K562 (cell line): ENCODE data around the gene LAPTM5. TPM values are rescaled to one million over a fixed set of nuclear protein-coding genes. Genes with fewer than 3 reads are reported as not detected.

Experiments
- ATAC-seq: fragments of 200-7000 bp; cut with Tn5 transposase; 3 replicates; pipeline ENCODE4 v1.9.1; 2020; ENCODE audit warnings: moderate library complexity
- BruUV-seq: library from RNA; stranded (reverse); fragments of 400-500 nt; replicated peaks from 2 replicates; lab custom pipeline; 2021; lab: Mats Ljungman, UMichigan
- CTCF ChIA-PET: fragments of 300-600 bp; formaldehyde crosslinking; extraction: SDS; loops from one replicate; lab custom pipeline; 2021; ENCODE audit warnings: low intra/inter-chr PET ratio; lab: Yijun Ruan, JAX
- POLR2A ChIA-PET: fragments of 300-600, 350-650 bp; sonication (Branson Sonifier 250); formaldehyde crosslinking; extraction: SDS; loops from one replicate; lab custom pipeline; 2021; ENCODE audit warnings: antibody characterized with exemption, inconsistent platforms; lab: Yijun Ruan, JAX
- DNase-seq, 4 experiments: peaks; one replicate each; pipeline versions ENCODE4 v3.0.0 to v3.0.0-alpha.2; 2011 to 2018; ENCODE audit warnings: low spot score in 3 of 4, mixed read lengths in 3 of 4; ENCODE audit errors: extremely low read depth in 1 of 4
- FAIRE-seq: peaks from 2 replicates; lab custom pipeline; 2011; peaks lifted over from hg19 to GRCh38; lab: Jason Lieb, UNC
- H2AFZ ChIP-seq: 2 replicates; pipeline ENCODE4 v1.6.0; 2011; ENCODE audit warnings: low read depth, low read length, control low read depth, inconsistent platforms
- H3K27ac ChIP-seq: fragments of 200-600 bp; 3 replicates; pipeline ENCODE4 v1.8.0; 2011; ENCODE audit warnings: low read depth, mild to moderate bottlenecking, control low read depth, inconsistent platforms, low read length, moderate library complexity, mixed read lengths; ENCODE audit errors: extremely low read depth
- H3K27me3 ChIP-seq, 2 experiments: fragments of 300-600 bp in 1 of 2; 2 replicates in 1 of 2; 3 replicates in 1 of 2; pipeline versions ENCODE4 v1.6.0 to v1.8.0; 2011; ENCODE audit warnings: inconsistent platforms in 2 of 2, low read length in 2 of 2, mild to moderate bottlenecking in 1 of 2, mixed read lengths in 1 of 2, moderate library complexity in 1 of 2; ENCODE audit not compliant: control insufficient read depth in 2 of 2, insufficient read depth in 2 of 2
- H3K36me3 ChIP-seq: fragments of 300-600 bp; 3 replicates; pipeline ENCODE4 v1.8.0; 2011; ENCODE audit warnings: mild to moderate bottlenecking, low read length, inconsistent platforms; ENCODE audit not compliant: control insufficient read depth, insufficient read depth
- H3K4me1 ChIP-seq, 2 experiments: fragments of 200-600 bp in 1 of 2; replicated peaks in 1 of 2; 2 replicates in 1 of 2; 3 replicates in 1 of 2; pipeline versions ENCODE4 v1.5.1 to v1.8.0; 2011; ENCODE audit warnings: inconsistent platforms in 2 of 2, low read length in 2 of 2, mild to moderate bottlenecking in 1 of 2, mixed read lengths in 1 of 2, moderate library complexity in 1 of 2; ENCODE audit not compliant: control insufficient read depth in 2 of 2, insufficient read depth in 2 of 2
- H3K4me2 ChIP-seq: 2 replicates; pipeline ENCODE4 v1.6.1; 2011; ENCODE audit warnings: low read length, control low read depth, inconsistent platforms, mixed read lengths; ENCODE audit not compliant: insufficient read depth
- H3K4me3 ChIP-seq: fragments of 200-600 bp; sonication (generic), shearing (Covaris generic); 2 replicates; pipeline ENCODE4 v1.5.1; 2016; ENCODE audit warnings: control low read depth, inconsistent platforms
- H3K79me2 ChIP-seq: fragments of 200-600 bp; 3 replicates; pipeline ENCODE4 v1.8.0; 2011; ENCODE audit warnings: low read length, inconsistent platforms; ENCODE audit not compliant: control insufficient read depth, insufficient read depth
- H3K9ac ChIP-seq, 2 experiments: 2 replicates each; pipeline versions ENCODE4 v1.6.0 to v1.6.1; 2011; ENCODE audit warnings: low read depth in 2 of 2, low read length in 2 of 2, control low read depth in 1 of 2, inconsistent platforms in 1 of 2, mild to moderate bottlenecking in 1 of 2, mixed read lengths in 1 of 2; ENCODE audit not compliant: insufficient read depth in 1 of 2
- H3K9me1 ChIP-seq: one replicate; pipeline ENCODE4 v1.6.0; 2011; ENCODE audit warnings: inconsistent platforms, mild to moderate bottlenecking, low read length, moderate library complexity; ENCODE audit not compliant: control insufficient read depth, insufficient read depth
- H3K9me3 ChIP-seq: replicated peaks from 2 replicates; pipeline ENCODE4 v1.5.1; 2011; ENCODE audit warnings: low read depth, low read length, inconsistent platforms; ENCODE audit not compliant: control insufficient read depth, insufficient read depth
- H4K20me1 ChIP-seq: replicated peaks from 2 replicates; pipeline ENCODE4 v1.6.1; 2011; ENCODE audit warnings: low read length, inconsistent platforms, mixed read lengths; ENCODE audit not compliant: control insufficient read depth, insufficient read depth
- ATF1 ChIP-seq, 2 experiments: fragments of 450-650 bp in 1 of 2; IDR thresholded peaks; 2 replicates each; pipeline ENCODE4 v1.6.1; 2016; ENCODE audit warnings: missing compliant biosample characterization in 1 of 2, missing genetic modification characterization in 1 of 2
- CBX2 ChIP-seq: fragments of 200-600 bp; sonication (generic); IDR thresholded peaks from one replicate; pipeline ENCODE4 v1.6.1; 2012; ENCODE audit warnings: mild to moderate bottlenecking, low read length, inconsistent platforms; ENCODE audit not compliant: insufficient read depth, poor library complexity, severe bottlenecking
- DMBX1 ChIP-seq: fragments of 250-450 bp; sonication (Bioruptor Pico); IDR thresholded peaks from 2 replicates; pipeline ENCODE4 v1.8.0; 2022; ENCODE audit warnings: inconsistent platforms, mild to moderate bottlenecking, moderate library complexity, borderline replicate concordance
- ERF ChIP-seq: fragments of 450-650 bp; formaldehyde crosslinking; IDR thresholded peaks from 2 replicates; pipeline ENCODE4 v1.4.0; 2020; ENCODE audit warnings: mild to moderate bottlenecking, mixed read lengths
- HNRNPLL ChIP-seq: fragments of 200-400 bp; formaldehyde crosslinking; IDR thresholded peaks from 2 replicates; pipeline ENCODE4 v1.6.1; 2017; ENCODE audit warnings: low read length, low read depth, mild to moderate bottlenecking; ENCODE audit not compliant: poor library complexity, severe bottlenecking
- KLF1 ChIP-seq: fragments of 450-650 bp; IDR thresholded peaks from 2 replicates; pipeline ENCODE4 v1.6.1; 2016; ENCODE audit warnings: missing genetic modification characterization, missing compliant biosample characterization
- MEF2A ChIP-seq: IDR thresholded peaks from 2 replicates; pipeline ENCODE4 v1.6.1; 2011; ENCODE audit warnings: low read depth, mild to moderate bottlenecking, low read length, moderate library complexity; ENCODE audit not compliant: control insufficient read depth
- MIER1 ChIP-seq: fragments of 450-650 bp; IDR thresholded peaks from 2 replicates; pipeline ENCODE4 v1.6.1; 2016; ENCODE audit warnings: antibody characterized with exemption, mild to moderate bottlenecking, low read depth
- NBN ChIP-seq: fragments of 450-650 bp; IDR thresholded peaks from 2 replicates; pipeline ENCODE4 v1.6.1; 2016; ENCODE audit warnings: low read depth, mild to moderate bottlenecking
- NR4A1 ChIP-seq, 2 experiments: fragments of 250-450 bp in 1 of 2; fragments of 450-650 bp in 1 of 2; sonication (Bioruptor Pico) in 1 of 2; IDR thresholded peaks; 2 replicates each; pipeline versions ENCODE4 v1.4.0 to v1.6.1; 2016 to 2020; ENCODE audit warnings: mild to moderate bottlenecking in 2 of 2, missing compliant biosample characterization in 1 of 2, missing genetic modification characterization in 1 of 2, moderate library complexity in 1 of 2
- SREBF1 ChIP-seq: fragments of 150-350 bp; IDR thresholded peaks from 2 replicates; pipeline ENCODE4 v1.6.1; 2014; ENCODE audit warnings: antibody characterized with exemption, low read depth, low read length, borderline replicate concordance
- TEAD4 ChIP-seq, 2 experiments: sonication (generic) in 1 of 2; formaldehyde crosslinking in 1 of 2; IDR thresholded peaks; 2 replicates each; pipeline versions ENCODE4 v1.6.1 to v1.8.0; 2012 to 2022; ENCODE audit warnings: borderline replicate concordance in 1 of 2, inconsistent platforms in 1 of 2, low read length in 1 of 2, mild to moderate bottlenecking in 1 of 2, missing genetic modification reagents in 1 of 2
- WGBS: fragments of 100-300 bp; shearing (Covaris generic); methylation state at CpG from one replicate; pipeline ENCODE4 v1.1.6; 2016; ENCODE audit warnings: low coverage, mixed read lengths; ENCODE audit not compliant: insufficient coverage; ENCODE audit errors: missing lambda C conversion rate; 5-methylcytosine and 5-hydroxymethylcytosine counted together
- in situ Hi-C: fragments of 300-500 bp; cut with MboI; formaldehyde crosslinking; loops from 4 replicates; pipeline ENCODE4 v1.15.0; 2018; ENCODE audit warnings: inconsistent platforms, mixed read lengths
- intact Hi-C: fragments of 100-400 bp; cut with micrococcal nuclease; formaldehyde crosslinking; loops from 2 replicates; pipeline ENCODE4 v1.14.2; 2022
- polyA plus RNA-seq, 8 experiments: library from polyadenylated mRNA; depleted of rRNA in 4 of 8; stranded (reverse) in 5 of 8; unstranded in 3 of 8; fragments of >200 nt; fragmentation: Nextera tagmentation in 2 of 8; fragmentation: Illumina TruSeq in 1 of 8; extraction: Ambion mirVana in 2 of 8; extraction: Trizol in 1 of 8; gene quantifications; 2 replicates each; pipeline versions ENCODE4 v1.2.1 to v1.2.3, GENCODE V29; 2011 to 2014; ENCODE audit warnings: inconsistent platforms in 1 of 8, missing spikeins in 1 of 8
- total RNA-seq, 7 experiments: library from RNA; depleted of rRNA in 6 of 7; stranded (reverse); fragments of >200 nt in 6 of 7; fragmentation: Illumina TruSeq in 2 of 7; extraction: Trizol in 2 of 7; gene quantifications; 2 replicates each; pipeline versions ENCODE4 v1.2.1 to v1.2.3, GENCODE V29; 2011 to 2021; ENCODE audit warnings: low replicate concordance in 1 of 7
- TF ChIP-seq, protein P1 (sequence below), 2 experiments: IDR thresholded peaks in 1 of 2; conservative IDR thresholded peaks in 1 of 2; 2 replicates each; pipeline ENCODE4 v1.6.1; 2016; ENCODE audit warnings: low read depth in 2 of 2, mild to moderate bottlenecking in 1 of 2, missing compliant biosample characterization in 1 of 2, missing genetic modification characterization in 1 of 2, moderate library complexity in 1 of 2
- TF ChIP-seq, protein P2 (sequence below): fragments of 250-450 bp; sonication (Bioruptor Pico); IDR thresholded peaks from 2 replicates; pipeline ENCODE4 v1.8.0; 2022; ENCODE audit warnings: moderate library complexity, mild to moderate bottlenecking, inconsistent platforms
- TF ChIP-seq, protein P3 (sequence below): fragments of 450-650 bp; formaldehyde crosslinking; IDR thresholded peaks from 2 replicates; pipeline ENCODE4 v1.4.0; 2020; ENCODE audit warnings: mild to moderate bottlenecking, mixed read lengths

The LAPTM5 gene
- total and polyA plus RNA-seq, 9 of the 15 experiments (the other 6 are each of a cell fraction or from before 2014, with no cell fraction given), result 2.4 to 47.3 (median 20.3) TPM

DNA sequence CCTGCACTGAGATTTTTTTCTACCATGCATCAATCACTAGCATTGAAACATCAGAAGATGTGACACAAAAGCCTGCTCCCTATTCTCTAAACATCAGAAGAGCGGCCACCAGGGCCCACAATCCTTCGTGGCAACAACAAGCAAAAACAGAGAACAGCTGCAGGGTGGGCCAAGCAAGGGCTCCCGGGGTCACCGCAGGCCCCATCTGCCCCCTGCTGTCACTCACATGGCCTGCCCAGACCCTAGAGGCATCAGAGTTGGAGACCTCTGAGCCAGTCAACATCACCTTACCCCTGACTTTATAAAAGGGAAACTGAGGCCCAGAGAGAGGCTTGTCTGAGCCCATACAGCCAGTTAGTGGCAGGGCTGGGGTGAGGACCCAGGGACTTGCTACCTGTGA is 1.8 kb downstream of the LAPTM5 start:
- Histone ChIP-seq H4K20me1 (no peaks in the 10 kb centered on the region), H3K9me3 (no peaks in the 10 kb centered on the region), H3K27ac (no peak overlapping the region), H3K4me1 (peaks cover 55 to 61% of the 10 kb centered on the region in 2 experiments), H3K9ac (peak overlapping the region in 1 of 2 experiments; percentile 70; a peak in 1 of 4 replicates), H3K9me1 (no peaks in the 10 kb centered on the region), H3K4me2 (0 out of 2 replicates have a peak overlapping the region, but pooled peaks have one; percentile 53), H3K36me3 (no peaks in the 10 kb centered on the region), H3K79me2 (peaks cover 21% of the 10 kb centered on the region; the same call in 2 of the 3 replicates), H3K4me3 (no peak overlapping the region), H3K27me3 (no peaks in the 10 kb centered on the region), H2AFZ (no peak overlapping the region)
- CTCF ChIA-PET, result no interaction called here
- intact Hi-C loops (no loop called here), in situ Hi-C loops (no loop called here)
- POLR2A ChIA-PET, result interaction anchor here (0.6 to 4.3 kb wide), 4 partner anchors 10 to 38 kb away, joined by 3 to 22 read pairs (median 3); no protein-coding TSS in a partner anchor
- DNase-seq (no peak), FAIRE-seq (no peak), ATAC-seq (no peak)
- 93% methylated on average over 4 of the region's 4 CpGs for WGBS
- no TSS peak for BruUV-seq
- TF ChIP-seq ERF (CRISPR knock-in tag), result no peak
- TF ChIP-seq MEF2A, result no peak
- TF ChIP-seq CBX2, result no peak
- TF ChIP-seq MIER1, result no peak
- no peak for TF ChIP-seq KLF1 (tag)
- TF ChIP-seq DMBX1 (CRISPR knock-in tag), result no peak
- no peak for TF ChIP-seq ATF1 (CRISPR knock-in tag; IDR thresholded peaks at IDR 0.05)
- TF ChIP-seq ATF1 (tag; IDR thresholded peaks at IDR 0.05), result no peak
- no peak for TF ChIP-seq SREBF1
- no peak for TF ChIP-seq NR4A1 (CRISPR knock-in tag; IDR thresholded peaks at IDR 0.05)
- TF ChIP-seq NR4A1 (tag; IDR thresholded peaks at IDR 0.05), result no peak
- TF ChIP-seq, protein P1, sequence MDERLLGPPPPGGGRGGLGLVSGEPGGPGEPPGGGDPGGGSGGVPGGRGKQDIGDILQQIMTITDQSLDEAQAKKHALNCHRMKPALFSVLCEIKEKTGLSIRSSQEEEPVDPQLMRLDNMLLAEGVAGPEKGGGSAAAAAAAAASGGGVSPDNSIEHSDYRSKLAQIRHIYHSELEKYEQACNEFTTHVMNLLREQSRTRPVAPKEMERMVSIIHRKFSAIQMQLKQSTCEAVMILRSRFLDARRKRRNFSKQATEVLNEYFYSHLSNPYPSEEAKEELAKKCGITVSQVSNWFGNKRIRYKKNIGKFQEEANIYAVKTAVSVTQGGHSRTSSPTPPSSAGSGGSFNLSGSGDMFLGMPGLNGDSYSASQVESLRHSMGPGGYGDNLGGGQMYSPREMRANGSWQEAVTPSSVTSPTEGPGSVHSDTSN (CRISPR knock-in tag; IDR thresholded peaks at IDR 0.05; ENCODE audit: low read depth), result 0 out of 2 replicates have a peak, but pooled peaks have one; percentile 2
- TF ChIP-seq, protein P1 (tag; conservative IDR thresholded peaks at IDR 0.05; ENCODE audit: low read depth), result no peak
- TF ChIP-seq HNRNPLL, result no peak
- TF ChIP-seq, protein P2, sequence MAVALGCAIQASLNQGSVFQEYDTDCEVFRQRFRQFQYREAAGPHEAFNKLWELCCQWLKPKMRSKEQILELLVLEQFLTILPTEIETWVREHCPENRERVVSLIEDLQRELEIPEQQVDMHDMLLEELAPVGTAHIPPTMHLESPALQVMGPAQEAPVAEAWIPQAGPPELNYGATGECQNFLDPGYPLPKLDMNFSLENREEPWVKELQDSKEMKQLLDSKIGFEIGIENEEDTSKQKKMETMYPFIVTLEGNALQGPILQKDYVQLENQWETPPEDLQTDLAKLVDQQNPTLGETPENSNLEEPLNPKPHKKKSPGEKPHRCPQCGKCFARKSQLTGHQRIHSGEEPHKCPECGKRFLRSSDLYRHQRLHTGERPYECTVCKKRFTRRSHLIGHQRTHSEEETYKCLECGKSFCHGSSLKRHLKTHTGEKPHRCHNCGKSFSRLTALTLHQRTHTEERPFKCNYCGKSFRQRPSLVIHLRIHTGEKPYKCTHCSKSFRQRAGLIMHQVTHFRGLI (CRISPR knock-in tag), result no peak
- TF ChIP-seq NBN, result no peak
- TF ChIP-seq, protein P3, sequence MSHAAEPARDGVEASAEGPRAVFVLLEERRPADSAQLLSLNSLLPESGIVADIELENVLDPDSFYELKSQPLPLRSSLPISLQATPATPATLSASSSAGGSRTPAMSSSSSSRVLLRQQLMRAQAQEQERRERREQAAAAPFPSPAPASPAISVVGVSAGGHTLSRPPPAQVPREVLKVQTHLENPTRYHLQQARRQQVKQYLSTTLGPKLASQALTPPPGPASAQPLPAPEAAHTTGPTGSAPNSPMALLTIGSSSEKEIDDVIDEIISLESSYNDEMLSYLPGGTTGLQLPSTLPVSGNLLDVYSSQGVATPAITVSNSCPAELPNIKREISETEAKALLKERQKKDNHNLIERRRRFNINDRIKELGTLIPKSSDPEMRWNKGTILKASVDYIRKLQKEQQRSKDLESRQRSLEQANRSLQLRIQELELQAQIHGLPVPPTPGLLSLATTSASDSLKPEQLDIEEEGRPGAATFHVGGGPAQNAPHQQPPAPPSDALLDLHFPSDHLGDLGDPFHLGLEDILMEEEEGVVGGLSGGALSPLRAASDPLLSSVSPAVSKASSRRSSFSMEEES (CRISPR knock-in tag), result no peak
- no peak for TF ChIP-seq TEAD4 (IDR thresholded peaks at IDR 0.05; ENCODE audit: low read length)
- 0 out of 2 replicates have a peak, but pooled peaks have one; percentile 57 for TF ChIP-seq TEAD4 (CRISPR knock-in tag; IDR thresholded peaks at IDR 0.05; ENCODE audit: borderline replicate concordance)
